Natural killer cell (primary cell): ENCODE data around the gene SNHG17. TPM values are rescaled to one million over a fixed set of nuclear protein-coding genes. Genes with fewer than 3 reads are reported as not detected.

Source experiments
- ATAC-seq, 3 donors: fragments of 150-1000 bp in 2 of 3; fragments of 200-7000 bp in 1 of 3; cut with Tn5 transposase; 1 replicate in 1 of 3; 2 replicates in 2 of 3; pipeline ENCODE4 v1.10.0; 2021; ENCODE audit warnings: mild to moderate bottlenecking in 2 of 3, moderate library complexity in 2 of 3
- DNase-seq, 2 donors: peaks; one replicate each; pipeline versions ENCODE4 v3.0.0 to v3.0.0-alpha.2; 2013 to 2021; ENCODE audit warnings: mixed read lengths in 1 of 2
- H3K27ac ChIP-seq: one replicate; pipeline ENCODE4 v1.5.1; 2013; ENCODE audit warnings: mild to moderate bottlenecking, low read length
- H3K27me3 ChIP-seq: one replicate; pipeline ENCODE4 v1.6.1; 2013; ENCODE audit warnings: low read length; ENCODE audit not compliant: control insufficient read depth, insufficient read depth
- H3K36me3 ChIP-seq: one replicate; pipeline ENCODE4 v1.6.1; 2013; ENCODE audit warnings: low read length; ENCODE audit not compliant: control insufficient read depth, insufficient read depth
- H3K4me1 ChIP-seq: one replicate; pipeline ENCODE4 v1.6.1; 2013; ENCODE audit warnings: low read length; ENCODE audit not compliant: control insufficient read depth, insufficient read depth
- H3K4me3 ChIP-seq: one replicate; pipeline ENCODE4 v1.5.1; 2013; ENCODE audit warnings: low read length
- H3K9me3 ChIP-seq: one replicate; pipeline ENCODE4 v1.6.1; 2013; ENCODE audit warnings: low read length; ENCODE audit not compliant: control insufficient read depth, insufficient read depth
- H3K27ac Mint-ChIP-seq, 2 donors: one replicate each; pipeline ENCODE4 v1.8.0; 2022; ENCODE audit warnings: mild to moderate bottlenecking in 2 of 2, mixed read lengths in 2 of 2, moderate library complexity in 1 of 2
- H3K27me3 Mint-ChIP-seq, 2 donors: one replicate each; pipeline ENCODE4 v1.8.0; 2022; ENCODE audit warnings: low read depth in 2 of 2, mixed read lengths in 2 of 2
- H3K36me3 Mint-ChIP-seq: one replicate; pipeline ENCODE4 v1.8.0; 2022; ENCODE audit warnings: mixed read lengths
- H3K4me1 Mint-ChIP-seq, 2 donors: one replicate each; pipeline ENCODE4 v1.8.0; 2022; ENCODE audit warnings: mixed read lengths in 2 of 2
- H3K4me3 Mint-ChIP-seq: one replicate; pipeline ENCODE4 v1.8.0; 2022; ENCODE audit warnings: mild to moderate bottlenecking, moderate library complexity, mixed read lengths
- H3K9me3 Mint-ChIP-seq, 2 donors: one replicate each; pipeline ENCODE4 v1.8.0; 2022; ENCODE audit warnings: mixed read lengths in 2 of 2
- CTCF ChIP-seq: fragments of 200-600 bp; IDR thresholded peaks from one replicate; pipeline ENCODE4 v1.8.0; 2022; ENCODE audit warnings: antibody characterized with exemption
- WGBS: methylation state at CpG from one replicate; pipeline ENCODE4 v1.1.7; 2013; ENCODE audit warnings: missing lambda C conversion rate; ENCODE audit not compliant: insufficient coverage; 5-methylcytosine and 5-hydroxymethylcytosine counted together
- intact Hi-C: fragments of 100-400 bp; cut with micrococcal nuclease; formaldehyde crosslinking; loops from one replicate; pipeline ENCODE4 v1.14.2; 2022
- total RNA-seq, 4 donors: library from RNA; stranded (reverse); fragments of 120-200 nt in 1 of 4; gene quantifications; one replicate each; pipeline versions ENCODE4 v1.2.3 to v1.2.4, GENCODE V29; 2013 to 2022

Gene SNHG17
- 10 to 100 TPM; 53.5 to 64.0 (median 53.8) TPM for total RNA-seq
- total RNA-seq (2013) = 16.4 TPM

DNA sequence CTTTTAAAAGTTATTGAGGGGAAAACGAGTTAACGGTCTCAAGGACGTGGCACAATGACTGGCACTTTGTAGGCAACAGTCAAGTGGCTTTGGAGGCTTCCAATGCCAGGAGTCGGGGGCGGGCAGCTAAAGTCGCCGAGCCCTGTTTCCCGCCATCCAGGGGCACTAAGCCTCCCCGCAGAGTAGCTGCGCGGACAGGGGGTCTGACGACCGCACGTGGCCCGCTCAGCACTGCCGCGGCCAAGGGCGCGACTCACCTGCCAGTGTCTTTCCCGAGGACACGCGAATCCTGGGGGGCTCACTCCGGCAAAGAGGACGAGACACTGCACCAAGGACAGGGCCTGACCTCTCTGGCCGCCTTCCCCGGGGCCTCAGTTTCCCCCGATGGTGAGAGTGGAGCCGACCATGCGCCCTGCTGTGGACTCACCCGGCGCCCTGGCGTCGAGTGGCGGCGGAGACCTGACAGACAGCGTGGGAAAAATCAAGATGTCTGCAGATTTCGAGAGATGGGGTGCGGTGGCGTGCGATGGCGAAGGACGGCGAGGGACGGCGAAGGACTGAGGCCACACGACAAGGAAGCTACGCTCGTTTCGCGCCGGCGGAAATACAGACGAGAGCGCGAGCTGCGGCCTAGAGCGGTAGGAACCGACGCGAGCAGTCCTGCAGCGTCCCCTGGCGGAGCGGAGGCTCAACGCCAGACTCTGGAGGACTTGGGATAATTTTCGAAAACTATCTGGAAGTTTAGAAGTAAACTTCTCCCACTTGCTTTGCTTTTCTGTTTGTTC, at the start of gene SNHG17:
Gene SNHG17 (minus strand): TSS at position 559 of the 785 bp plus-strand sequence.
- ATAC-seq = peak; percentile 91 to 96 (median 93)

GRCh38 chr20:38479596-38479995, 44.5 kb upstream of the SNHG17 start:
- ATAC-seq (no peak), DNase-seq (no peak)
- peaks cover 6% of the 10 kb centered on the region for H3K36me3 ChIP-seq
- no peaks in the 10 kb centered on the region for H3K36me3 Mint-ChIP-seq
- H3K9me3 ChIP-seq = no peaks in the 10 kb centered on the region
- intact Hi-C loops = no loop called here
- no peaks in the 10 kb centered on the region for H3K9me3 Mint-ChIP-seq
- no peak overlapping the region for H3K4me3 Mint-ChIP-seq
- no peak for TF ChIP-seq CTCF
- H3K27ac ChIP-seq = no peak overlapping the region
- H3K4me1 ChIP-seq = no peaks in the 10 kb centered on the region
- no peaks in the 10 kb centered on the region for H3K27me3 ChIP-seq
- whole genome bisulfite sequencing = 98% methylated on average over 2 of the region's 2 CpGs
- H3K4me1 Mint-ChIP-seq = peaks cover 49 to 60% of the 10 kb centered on the region in 2 donors
- peak overlapping the region in 1 of 2 donors; percentile 15 for H3K27ac Mint-ChIP-seq
- H3K4me3 ChIP-seq = no peak overlapping the region
- no peaks in the 10 kb centered on the region for H3K27me3 Mint-ChIP-seq

More for the DNA sequence above, at the start of gene SNHG17:
- intact Hi-C loops = loop anchor here (1.0 kb wide), 2 partner anchors 11 to 37 kb away; partner anchors contain the start of gene RALGAPB
- Mint-ChIP-seq H3K4me1 (peaks cover 43 to 44% of the 10 kb centered on the region in 2 donors), H3K4me3 (peak within 1 kb of the TSS; percentile 93), H3K36me3 (peaks cover 8% of the 10 kb centered on the region), H3K9me3 (no peaks in the 10 kb centered on the region), H3K27me3 (peaks cover 8 to 10% of the 10 kb centered on the region in 2 donors), H3K27ac (peak within 1 kb of the TSS; percentile 88 to 92)
- under 1% methylated on average over 65 of the region's 65 CpGs for WGBS
- TF ChIP-seq CTCF = peak; percentile 100
- Histone ChIP-seq H3K9me3 (no peaks in the 10 kb centered on the region), H3K36me3 (peaks cover 6% of the 10 kb centered on the region), H3K4me1 (peaks cover 19% of the 10 kb centered on the region), H3K27me3 (no peaks in the 10 kb centered on the region), H3K27ac (peak within 1 kb of the TSS; percentile 88), H3K4me3 (peak within 1 kb of the TSS; percentile 94)
- peak; percentile 87 to 97 for DNase-seq

DNA sequence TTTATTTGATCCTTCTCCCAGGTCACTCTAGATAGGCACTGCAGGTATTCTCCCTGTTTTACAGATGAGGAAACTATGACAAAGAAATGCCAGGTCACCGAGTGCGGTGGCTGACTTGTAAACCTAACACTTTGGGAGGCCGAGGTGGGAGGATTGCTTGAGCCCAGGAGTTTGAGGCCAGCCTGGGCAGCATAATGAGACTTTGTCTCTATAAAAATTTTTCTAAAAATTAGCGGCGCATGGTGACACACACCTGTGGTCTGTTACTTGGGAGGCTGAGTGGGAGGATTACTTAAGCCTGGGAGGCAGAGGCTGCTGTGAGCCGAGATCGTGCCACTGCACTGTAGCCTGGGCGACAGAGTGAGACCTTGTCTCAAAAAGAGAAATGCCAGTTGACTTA, 42.6 kb upstream of the SNHG17 start:
- DNase-seq (no peak), ATAC-seq (no peak)
- no peaks in the 10 kb centered on the region for H3K9me3 Mint-ChIP-seq
- H3K9me3 ChIP-seq = no peaks in the 10 kb centered on the region
- TF ChIP-seq CTCF = no peak
- H3K36me3 Mint-ChIP-seq = no peaks in the 10 kb centered on the region
- H3K4me1 ChIP-seq = peaks cover 15% of the 10 kb centered on the region
- no peak overlapping the region for H3K27ac ChIP-seq
- H3K27me3 ChIP-seq = no peaks in the 10 kb centered on the region
- WGBS = 97% methylated on average over 8 of the region's 8 CpGs
- peaks cover 53 to 58% of the 10 kb centered on the region in 2 donors for H3K4me1 Mint-ChIP-seq
- no peaks in the 10 kb centered on the region for H3K27me3 Mint-ChIP-seq
- H3K36me3 ChIP-seq = peaks cover 4% of the 10 kb centered on the region
- no peak overlapping the region for H3K4me3 Mint-ChIP-seq
- intact Hi-C loops = no loop called here
- H3K27ac Mint-ChIP-seq = no peak overlapping the region
- no peak overlapping the region for H3K4me3 ChIP-seq
